ENCODE results near the gene EXT2. TPM values are rescaled to one million over a fixed set of nuclear protein-coding genes. Genes with fewer than 3 reads are reported as not detected.

EXT2 gene
- total and polyA plus RNA-seq, 10 of the 15 experiments (the other 5 are each of a cell fraction or from before 2014, with no cell fraction given): 3.8 to 31.4 (median 17.9) TPM

DNA sequence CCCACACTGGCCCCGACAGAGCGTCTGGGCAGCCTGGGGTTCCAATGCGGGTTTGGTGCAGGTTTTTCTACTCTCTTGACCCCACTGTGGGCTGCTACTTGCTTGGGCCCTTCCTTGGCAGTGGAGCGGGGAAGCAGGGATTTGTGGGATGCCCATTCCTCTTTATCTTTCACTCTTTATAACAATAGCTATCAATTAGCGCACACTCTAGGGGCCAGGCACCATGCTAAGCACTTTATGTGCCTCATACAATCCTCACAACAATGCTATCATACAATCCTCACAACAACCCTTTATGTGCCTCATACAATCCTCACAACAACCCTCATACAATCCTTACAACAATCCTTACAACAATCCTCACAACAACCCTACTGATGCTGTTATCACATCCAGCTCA, 16.7 kb upstream of the EXT2 start (continued):
- no peak for TF ChIP-seq HDAC2 (IDR thresholded peaks at IDR 0.05)
- TF ChIP-seq, protein P1, sequence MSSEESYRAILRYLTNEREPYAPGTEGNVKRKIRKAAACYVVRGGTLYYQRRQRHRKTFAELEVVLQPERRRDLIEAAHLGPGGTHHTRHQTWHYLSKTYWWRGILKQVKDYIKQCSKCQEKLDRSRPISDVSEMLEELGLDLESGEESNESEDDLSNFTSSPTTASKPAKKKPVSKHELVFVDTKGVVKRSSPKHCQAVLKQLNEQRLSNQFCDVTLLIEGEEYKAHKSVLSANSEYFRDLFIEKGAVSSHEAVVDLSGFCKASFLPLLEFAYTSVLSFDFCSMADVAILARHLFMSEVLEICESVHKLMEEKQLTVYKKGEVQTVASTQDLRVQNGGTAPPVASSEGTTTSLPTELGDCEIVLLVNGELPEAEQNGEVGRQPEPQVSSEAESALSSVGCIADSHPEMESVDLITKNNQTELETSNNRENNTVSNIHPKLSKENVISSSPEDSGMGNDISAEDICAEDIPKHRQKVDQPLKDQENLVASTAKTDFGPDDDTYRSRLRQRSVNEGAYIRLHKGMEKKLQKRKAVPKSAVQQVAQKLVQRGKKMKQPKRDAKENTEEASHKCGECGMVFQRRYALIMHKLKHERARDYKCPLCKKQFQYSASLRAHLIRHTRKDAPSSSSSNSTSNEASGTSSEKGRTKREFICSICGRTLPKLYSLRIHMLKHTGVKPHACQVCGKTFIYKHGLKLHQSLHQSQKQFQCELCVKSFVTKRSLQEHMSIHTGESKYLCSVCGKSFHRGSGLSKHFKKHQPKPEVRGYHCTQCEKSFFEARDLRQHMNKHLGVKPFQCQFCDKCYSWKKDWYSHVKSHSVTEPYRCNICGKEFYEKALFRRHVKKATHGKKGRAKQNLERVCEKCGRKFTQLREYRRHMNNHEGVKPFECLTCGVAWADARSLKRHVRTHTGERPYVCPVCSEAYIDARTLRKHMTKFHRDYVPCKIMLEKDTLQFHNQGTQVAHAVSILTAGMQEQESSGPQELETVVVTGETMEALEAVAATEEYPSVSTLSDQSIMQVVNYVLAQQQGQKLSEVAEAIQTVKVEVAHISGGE (CRISPR knock-in tag; IDR thresholded peaks at IDR 0.05): no peak
- TF ChIP-seq MXI1 (IDR thresholded peaks at IDR 0.05; ENCODE audit: low read depth, low read length): no peak
- TF ChIP-seq CHD4 (IDR thresholded peaks at IDR 0.05): no peak
- TF ChIP-seq CREB1 (IDR thresholded peaks at IDR 0.05; ENCODE audit: low read depth): no peak
- no peak for TF ChIP-seq MYC (IDR thresholded peaks at IDR 0.05; ENCODE audit: insufficient read depth, insufficient read length, insufficient replicate concordance, low read length, severe bottlenecking)

DNA sequence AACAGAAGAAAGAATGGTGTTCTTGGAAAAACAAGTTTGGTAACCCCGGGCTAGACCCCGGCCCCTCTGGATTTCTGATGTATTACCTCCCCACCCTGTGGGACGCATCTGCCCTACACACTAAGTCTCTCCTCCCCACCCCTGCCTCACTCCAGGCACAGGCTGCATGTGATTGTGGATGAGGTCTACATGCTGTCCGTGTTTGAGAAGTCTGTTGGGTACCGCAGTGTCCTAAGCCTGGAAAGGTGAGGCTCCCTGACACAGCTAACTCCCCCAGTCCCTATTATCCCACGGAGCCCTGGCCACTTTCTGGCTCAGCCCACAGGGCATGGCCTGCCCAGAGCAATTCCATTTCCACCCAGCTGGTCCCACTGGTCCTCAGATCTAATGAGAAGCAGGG, 16.1 kb upstream of the EXT2 start:
- Histone ChIP-seq H3K4me1 (ENCODE audit: control insufficient read depth, insufficient read depth, low read length) (no peaks in the 10 kb centered on the region), H2AFZ (ENCODE audit: control insufficient read depth, low read depth, low read length) (no peak overlapping the region), H3K9me3 (replicated peaks; ENCODE audit: control insufficient read depth, insufficient read depth, low read length) (no peaks in the 10 kb centered on the region; the same call in 2 of the 3 replicates), H3K9ac (ENCODE audit: control insufficient read depth, insufficient read depth, low read length) (no peak overlapping the region), H3K4me2 (ENCODE audit: control insufficient read depth, insufficient read depth) (no peak overlapping the region), H4K20me1 (ENCODE audit: control insufficient read depth, insufficient read depth) (no peaks in the 10 kb centered on the region), H3K36me3 (ENCODE audit: control insufficient read depth in 2 of 2, insufficient read depth in 2 of 2, low read length in 1 of 2) (peaks cover 0 to 2% of the 10 kb centered on the region in 2 experiments; a peak in 2 of 4 replicates), H3K79me2 (ENCODE audit: control insufficient read depth, insufficient read depth, low read length) (no peaks in the 10 kb centered on the region), H3K4me3 (no peak overlapping the region), H3K27me3 (replicated peaks in 1 of 2; ENCODE audit: control insufficient read depth in 2 of 2, insufficient read depth in 2 of 2, low read length in 1 of 2) (no peaks in the 10 kb centered on the region), H3K27ac (ENCODE audit: control insufficient read depth, insufficient read depth) (no peak overlapping the region)
- intact Hi-C loops (cut with micrococcal nuclease; ENCODE audit: unreplicated experiment): no loop called here
- DNase-seq (ENCODE audit: low read depth, low spot score) (no peak), FAIRE-seq (no peak), ATAC-seq (no peak)
- no TSS peak for BruUV-seq (replicated peaks)
- in situ Hi-C loops (cut with MboI): no loop called here
- RAD21 ChIA-PET (ENCODE audit: unreplicated experiment): no interaction called here
- SMC1A ChIA-PET (ENCODE audit: uncharacterized antibody, unreplicated experiment): interaction anchor here (1.1 kb wide), 1 partner anchor 15 kb away, joined by 3 read pairs; no protein-coding TSS in a partner anchor
- no peak for TF ChIP-seq RUNX3 (IDR thresholded peaks at IDR 0.05; ENCODE audit: low read length)
- POLR2A ChIA-PET: no interaction called here
- 92% methylated on average over 6 of the region's 6 CpGs for WGBS (ENCODE audit: insufficient coverage, insufficient replicate concordance, low lambda C conversion rate, missing lambda C conversion rate)
- CTCF ChIA-PET: no interaction called here

Data from GM12878 (cell line).